Measurements from ENCODE around the gene INPP5F.

The INPP5F gene

GRCh38 chr10:119725828-119726675 is at the start of gene INPP5F:
Gene INPP5F (plus strand): TSS chr10:119726050. CDS start chr10:119726263, 213 bp downstream.
- peak; percentile 99 for DNase-seq

- DNase-seq: no peak
Observed at GRCh38 chr10:119677126-119677525, 48.7 kb upstream of the INPP5F start.

- no peak for DNase-seq
Observed at GRCh38 chr10:119677904-119678755, 47.7 kb upstream of the INPP5F start.

GRCh38 chr10:119679480-119679829 is 46.4 kb upstream of the INPP5F start:
- DNase-seq: no peak

GRCh38 chr10:119680050-119680449 is 45.8 kb upstream of the INPP5F start:
- no peak for DNase-seq

- no peak for DNase-seq
Observed at GRCh38 chr10:119680650-119681081, 45.2 kb upstream of the INPP5F start.

GRCh38 chr10:119686465-119687191 is 39.2 kb upstream of the INPP5F start:
- DNase-seq: peak; percentile 87

- no peak for DNase-seq
Observed at GRCh38 chr10:119687192-119688032, 38.4 kb upstream of the INPP5F start.

GRCh38 chr10:119688033-119688508 is 37.8 kb upstream of the INPP5F start:
- DNase-seq: no peak

GRCh38 chr10:119689016-119689580 is 36.8 kb upstream of the INPP5F start:
- no peak for DNase-seq

GRCh38 chr10:119691726-119692125 is 34.1 kb upstream of the INPP5F start:
- DNase-seq: no peak

- DNase-seq: no peak
Observed at GRCh38 chr10:119693262-119693957, 32.4 kb upstream of the INPP5F start.

- no peak for DNase-seq
Observed at GRCh38 chr10:119694608-119695007, 31.2 kb upstream of the INPP5F start.

GRCh38 chr10:119700321-119700954 is 25.4 kb upstream of the INPP5F start:
- DNase-seq: no peak

GRCh38 chr10:119701861-119702260 is 24.0 kb upstream of the INPP5F start:
- no peak for DNase-seq

GRCh38 chr10:119702583-119702982 is 23.3 kb upstream of the INPP5F start:
- no peak for DNase-seq

GRCh38 chr10:119703903-119704508 is 21.8 kb upstream of the INPP5F start:
- DNase-seq: peak; percentile 21

GRCh38 chr10:119705434-119705831 is 20.4 kb upstream of the INPP5F start:
- peak; percentile 10 for DNase-seq

- DNase-seq: no peak
Observed at GRCh38 chr10:119706521-119707278, 19.1 kb upstream of the INPP5F start.

All from stimulated activated CD4-positive, alpha-beta T cell treated with anti-CD3 and anti-CD28 coated beads, Interleukin-1b, Interleukin-23, amount 100 ng/mL, for 48 hours (primary cell).